ENCODE measurements around the gene PAK6.

Gene PAK6

DNA sequence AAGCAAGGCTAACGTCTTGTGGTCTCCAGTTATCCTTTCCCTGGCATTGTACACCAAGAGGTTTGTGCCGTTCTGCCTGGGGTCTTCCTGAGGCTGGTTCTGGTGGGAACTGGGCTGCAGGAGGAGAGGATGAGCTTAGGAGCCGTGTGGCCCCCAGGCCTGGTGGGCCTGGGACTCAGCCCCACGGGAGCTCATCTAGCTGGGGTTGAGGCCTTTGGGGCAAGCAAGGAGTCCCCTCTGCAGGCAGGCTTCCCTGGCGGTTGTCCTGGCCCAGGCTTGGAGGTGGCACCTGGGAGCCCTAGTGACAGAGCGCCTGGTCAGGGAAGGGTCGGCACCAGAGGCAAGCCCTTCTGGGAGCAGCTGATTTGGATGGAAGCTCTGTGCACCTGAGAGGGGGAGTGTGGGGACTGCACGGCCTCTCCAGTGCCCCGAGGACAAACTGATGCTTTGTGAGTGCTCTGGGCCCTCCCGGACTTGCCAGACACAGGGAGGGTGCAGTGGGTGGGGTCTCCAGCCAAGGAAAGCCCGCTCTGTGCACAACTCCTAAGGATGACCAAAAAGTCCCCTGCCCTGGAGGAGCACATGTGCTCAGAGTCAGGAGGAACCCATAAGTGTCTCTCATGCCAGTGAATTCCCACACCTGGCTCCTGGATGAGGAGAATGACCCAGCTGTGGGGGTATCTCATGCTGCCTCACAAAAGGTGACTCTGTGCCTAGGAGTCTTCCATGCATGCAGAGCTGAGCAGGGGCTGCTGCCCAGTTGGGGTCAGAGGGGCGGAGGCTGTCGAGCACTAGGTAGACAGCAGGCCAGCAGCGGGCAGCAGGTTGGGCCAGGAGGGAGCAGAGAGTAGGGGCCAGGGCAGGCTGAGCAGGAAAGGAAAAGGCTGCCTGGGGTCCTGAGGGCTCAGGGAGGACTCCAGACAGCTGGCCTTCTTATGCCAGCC, 2.7 kb downstream of the PAK6 start:
- no peak for DNase-seq

DNA sequence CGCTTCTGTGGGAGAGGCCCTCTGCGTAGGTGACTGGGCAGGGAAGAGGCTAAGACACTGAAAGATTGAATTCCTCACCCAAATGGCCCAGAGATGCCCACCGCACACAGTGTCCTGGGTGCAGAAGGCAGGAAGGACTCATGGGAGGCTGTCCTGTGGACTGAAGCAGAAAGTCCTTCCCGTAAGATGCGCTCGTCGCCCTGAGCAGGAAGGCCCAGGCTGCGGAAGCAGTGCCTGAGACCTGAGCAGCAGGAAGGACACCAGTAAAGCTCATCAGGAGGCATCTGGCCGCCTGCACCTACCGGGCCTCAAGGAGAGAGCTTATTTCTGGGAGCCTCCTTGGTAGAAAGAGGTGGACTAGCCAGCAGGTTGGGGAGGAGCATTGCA, 3.3 kb downstream of the PAK6 start:
- DNase-seq = no peak

DNA sequence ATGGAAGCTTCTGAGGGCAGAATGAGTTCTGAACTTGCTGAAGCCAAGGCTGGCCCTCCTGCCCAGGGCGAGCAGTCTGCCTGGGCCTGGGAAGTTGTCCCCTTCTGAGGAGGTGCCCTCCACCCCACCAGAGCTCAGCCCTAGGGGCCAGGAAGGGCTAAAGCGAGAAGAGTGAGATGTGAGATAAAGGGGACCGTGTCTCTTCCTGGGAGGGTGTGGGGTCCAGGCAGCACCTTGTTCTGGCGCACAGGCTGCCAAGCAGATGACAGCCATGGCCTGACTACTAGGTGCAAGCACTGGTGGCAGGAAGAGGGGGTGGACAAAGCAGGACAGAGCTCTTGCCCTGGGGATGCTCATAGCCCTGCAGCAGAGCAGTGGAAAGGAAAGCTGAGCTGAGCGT, 3.7 kb downstream of the PAK6 start:
- DNase-seq = no peak

DNA sequence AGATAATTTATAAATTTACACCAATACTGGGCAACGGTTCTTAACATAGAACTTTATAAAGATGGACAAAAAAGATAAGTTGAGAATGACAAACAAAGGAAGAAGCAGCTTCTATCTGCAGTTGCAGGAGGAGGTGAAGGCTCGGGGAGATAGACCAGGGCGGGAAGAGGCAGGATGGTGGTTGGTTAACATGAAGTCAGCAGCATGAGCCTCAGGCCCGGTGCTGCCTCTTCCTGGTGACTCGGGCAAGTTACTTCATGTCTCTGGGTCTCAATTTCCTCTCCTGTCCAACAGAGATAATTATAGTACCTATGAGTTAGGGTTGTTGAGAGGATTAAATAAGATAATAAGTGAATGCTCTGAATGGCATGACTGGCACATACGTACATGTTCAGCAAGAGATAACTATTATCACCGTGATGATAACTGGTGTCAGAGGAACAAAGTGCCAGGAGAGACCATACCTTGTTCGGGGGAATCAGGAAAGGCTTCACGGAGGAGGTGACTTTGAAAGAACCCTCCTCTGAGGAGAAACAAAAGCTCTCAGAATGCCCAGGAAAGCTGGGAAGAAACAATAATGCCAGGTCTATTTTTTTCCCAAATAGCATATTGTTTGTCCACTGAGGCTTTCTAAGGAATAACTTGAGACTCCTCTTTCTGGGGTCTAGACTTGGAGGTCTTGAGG, 4.4 kb downstream of the PAK6 start:
- DNase-seq = no peak

DNA sequence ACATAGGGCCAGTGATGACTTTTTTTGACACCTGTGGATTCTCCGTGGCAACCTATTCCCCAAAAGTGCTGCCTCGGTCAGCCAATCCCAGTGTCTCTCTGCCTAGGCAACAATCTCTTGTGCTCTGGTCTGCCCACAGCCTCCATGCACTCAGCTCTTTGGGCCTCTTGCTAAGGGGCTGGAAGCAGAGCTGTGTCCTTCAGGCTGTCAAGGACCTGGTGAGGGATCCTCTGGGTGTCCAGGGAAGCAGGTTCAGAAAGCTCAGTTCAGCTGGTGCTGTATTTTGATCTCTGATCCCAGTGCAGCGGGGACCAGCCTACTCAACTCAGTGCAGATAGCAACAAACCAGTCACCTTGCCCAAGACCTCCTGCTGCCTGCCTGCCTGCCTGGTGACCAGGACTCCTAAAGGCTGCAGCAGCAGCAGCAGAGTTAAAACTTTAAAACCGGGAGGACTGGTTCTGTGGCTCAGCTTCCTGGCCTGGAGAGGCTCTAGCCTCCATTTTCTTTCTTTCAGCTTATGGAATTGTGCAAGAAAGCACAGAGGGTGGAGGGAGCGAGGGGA, 6.2 kb downstream of the PAK6 start:
- no peak for DNase-seq

DNA sequence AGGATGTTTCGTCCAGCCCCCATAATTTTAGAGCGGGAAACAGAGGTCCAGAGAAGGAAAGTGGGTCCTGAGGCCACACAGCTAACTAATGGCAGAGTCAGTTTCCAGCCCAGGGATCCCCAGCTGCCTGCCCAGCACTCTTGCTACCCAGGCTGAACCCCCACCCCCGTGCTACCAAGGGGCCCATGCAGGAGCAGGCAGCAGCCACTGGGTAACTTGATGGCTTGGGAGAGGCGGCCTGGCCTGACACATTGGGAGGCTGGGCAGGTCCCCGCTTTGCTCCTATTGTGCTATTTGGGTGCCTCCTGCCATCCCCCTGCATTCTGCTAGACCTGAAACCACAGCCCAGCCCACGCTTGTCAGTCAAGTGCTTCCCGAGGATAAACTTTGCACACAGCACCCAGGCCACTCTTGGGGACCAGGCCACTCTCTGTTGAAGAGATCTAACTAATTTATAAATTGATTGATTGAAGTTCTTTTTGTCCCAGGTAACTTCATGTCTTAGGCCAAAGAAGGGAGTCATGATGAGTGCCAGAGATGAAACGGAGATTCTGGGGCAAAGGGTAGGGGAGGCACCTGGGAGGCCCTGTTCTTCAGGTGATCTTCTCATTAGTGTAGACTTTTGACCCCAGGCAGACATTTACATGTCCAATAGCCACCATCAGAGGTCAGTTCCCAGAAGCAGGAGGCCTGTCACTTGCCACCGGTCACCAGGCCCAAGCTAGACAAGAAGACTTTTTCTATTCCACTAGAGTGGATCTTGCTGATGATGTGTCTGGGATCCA, 7.0 kb downstream of the PAK6 start:
- DNase-seq = no peak

DNA sequence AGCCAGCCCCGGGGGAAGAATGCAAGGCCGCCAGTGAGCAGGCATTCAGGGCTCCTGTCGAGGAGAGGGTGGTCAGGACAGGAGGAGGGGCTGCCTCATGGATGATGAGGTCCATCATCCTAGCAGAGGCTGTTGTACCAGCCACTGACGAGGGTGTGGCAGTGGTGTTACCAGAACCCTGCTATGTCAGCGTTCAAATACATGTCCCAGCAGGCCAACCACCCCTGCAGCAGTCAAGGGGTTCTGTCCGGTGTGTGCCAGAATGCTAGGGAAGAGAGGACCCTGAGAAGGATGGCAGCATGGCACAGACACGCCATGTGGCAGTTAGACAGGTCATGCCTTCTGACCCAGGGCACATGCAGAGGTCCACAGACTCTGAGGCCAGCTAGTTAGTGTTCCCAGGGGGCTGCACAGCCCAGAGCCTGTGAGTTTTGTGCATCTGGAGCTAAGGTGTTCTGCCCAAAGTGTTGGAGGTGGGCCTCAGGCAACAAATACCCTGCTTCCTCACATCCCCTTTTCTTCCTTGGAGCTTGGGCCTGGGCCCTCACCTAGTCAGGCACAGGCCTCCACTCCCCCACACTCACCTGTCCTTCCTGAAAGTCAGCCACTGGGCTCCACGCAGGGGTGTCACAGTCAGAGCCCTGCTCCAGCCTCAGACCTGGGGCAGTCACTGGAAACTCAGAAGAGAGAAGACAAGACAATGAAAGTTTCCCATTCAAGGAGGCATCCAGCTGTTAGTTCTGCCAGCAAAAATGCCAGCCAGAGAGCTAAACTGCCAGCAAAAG, 7.8 kb downstream of the PAK6 start:
- no peak for DNase-seq

DNA sequence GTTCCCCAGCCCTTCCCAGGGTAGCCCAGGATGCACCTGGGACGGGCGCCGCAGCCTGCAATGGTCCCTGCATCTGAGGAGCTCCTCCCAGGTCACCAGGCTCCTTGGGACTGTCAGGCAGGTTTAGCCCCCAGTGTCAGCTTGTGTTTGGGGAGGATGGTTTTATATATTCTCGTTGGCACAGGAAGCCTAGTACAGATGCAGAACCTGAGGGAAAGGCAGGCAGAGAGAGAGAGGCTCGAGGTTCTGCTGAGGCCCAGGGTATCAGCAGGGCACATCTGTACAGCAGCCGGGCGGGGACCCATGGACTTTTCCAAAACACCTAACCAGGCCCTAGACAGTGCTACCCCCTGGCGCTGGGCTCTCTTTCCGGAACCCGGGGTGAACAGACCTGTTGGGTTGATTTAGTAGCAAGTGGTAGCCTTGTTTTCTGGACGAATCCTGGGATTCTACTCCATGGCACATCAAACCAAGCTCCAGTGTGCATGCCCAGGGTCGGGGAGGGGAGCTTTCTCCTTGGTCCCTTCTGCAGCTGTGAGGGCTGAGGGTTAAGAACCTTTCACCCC, 8.6 kb downstream of the PAK6 start:
- no peak for DNase-seq

DNA sequence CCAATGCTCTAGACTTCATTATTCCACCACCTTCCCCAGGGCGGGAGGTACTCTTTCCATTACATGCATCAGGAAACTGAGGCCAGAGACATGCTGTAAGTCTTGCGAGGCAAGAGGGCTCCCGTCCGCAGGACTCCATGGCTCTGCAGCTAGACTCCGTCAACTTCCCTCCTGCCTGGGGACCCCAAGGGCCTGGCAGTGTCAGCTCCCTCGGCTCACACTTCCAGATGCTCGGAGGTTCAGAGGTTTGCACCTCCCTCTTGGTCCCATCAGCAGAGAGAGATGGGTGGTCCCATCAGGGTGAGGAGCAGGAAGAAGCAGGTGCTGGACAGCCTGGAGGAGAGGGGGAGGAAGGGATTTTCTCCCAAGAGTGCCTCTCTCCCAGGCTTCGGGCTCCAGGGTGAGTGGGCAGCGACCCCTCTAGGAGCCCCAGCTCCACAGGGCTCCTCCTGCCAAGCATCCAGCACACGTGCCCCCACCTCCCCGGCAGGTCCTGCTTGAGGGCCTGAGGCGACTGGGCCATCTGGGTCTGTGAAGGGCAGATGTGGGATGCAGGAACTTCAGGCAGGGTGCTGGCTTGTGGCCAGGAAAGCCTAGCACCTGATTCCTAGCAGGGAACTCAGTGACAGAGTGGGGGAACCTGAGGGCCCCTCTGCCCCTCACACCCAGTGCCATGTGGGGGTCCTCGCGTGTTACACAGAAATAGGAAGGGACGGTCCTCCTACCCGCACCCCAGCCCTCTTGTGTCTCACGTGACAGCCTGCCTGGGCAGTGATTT, 9.3 kb downstream of the PAK6 start:
- no peak for DNase-seq

DNA sequence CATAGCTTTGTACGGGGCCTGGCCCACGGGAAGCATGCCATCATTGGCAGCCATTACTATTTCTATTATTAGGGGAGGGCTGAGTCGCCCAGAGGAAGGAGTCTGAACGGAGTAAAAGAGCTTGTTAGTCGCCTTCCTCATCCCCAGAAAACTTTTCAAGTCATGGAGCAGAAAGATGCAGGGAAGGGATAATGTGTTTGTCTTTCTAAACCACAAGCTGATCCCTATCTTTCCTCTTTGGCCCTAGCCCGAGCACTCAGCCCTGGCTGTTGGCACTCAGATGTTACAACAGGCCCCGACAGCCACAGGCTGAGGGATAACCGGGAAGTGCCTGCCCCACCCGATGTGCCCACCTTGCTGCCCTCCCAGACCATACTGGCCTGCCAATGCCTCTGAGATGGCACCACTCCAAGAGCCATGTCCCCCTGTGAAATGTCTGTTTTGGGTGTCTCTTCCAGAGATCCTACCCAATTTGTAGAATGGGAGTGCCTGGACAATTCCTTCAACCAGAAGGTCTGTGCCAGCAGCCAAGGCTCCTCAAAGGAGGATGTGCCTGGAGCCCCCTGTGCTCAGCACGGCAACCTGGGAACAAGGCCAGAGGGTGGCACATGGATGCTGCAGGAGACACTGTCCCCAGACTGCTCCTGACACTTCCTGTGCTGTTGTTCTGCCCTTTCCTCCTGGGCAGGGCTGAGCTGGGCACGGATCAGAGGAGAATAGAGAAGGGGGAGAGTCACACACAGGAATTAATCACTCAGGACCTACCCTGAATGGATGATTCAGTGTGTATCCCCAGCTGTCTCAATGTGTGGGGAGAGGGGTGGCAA, 10.8 kb downstream of the PAK6 start:
- no peak for DNase-seq

DNA sequence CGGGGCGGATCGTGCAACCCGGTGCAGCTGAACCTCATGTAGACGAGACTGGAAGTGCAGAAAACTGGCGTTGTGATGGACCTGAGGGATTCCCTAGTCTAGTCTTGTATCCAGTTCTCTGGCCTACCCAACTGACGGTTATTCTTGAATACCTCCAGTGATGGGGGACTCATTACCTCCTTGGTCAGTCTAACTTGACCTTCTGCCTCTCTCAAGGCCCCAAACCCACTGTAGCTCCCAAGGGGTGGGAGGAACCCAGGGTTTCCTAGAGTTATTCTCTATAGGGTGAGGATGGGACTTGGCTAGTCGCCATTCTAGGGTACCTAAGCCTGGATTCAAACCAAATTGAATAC, 11.4 kb downstream of the PAK6 start:
- DNase-seq = no peak

DNA sequence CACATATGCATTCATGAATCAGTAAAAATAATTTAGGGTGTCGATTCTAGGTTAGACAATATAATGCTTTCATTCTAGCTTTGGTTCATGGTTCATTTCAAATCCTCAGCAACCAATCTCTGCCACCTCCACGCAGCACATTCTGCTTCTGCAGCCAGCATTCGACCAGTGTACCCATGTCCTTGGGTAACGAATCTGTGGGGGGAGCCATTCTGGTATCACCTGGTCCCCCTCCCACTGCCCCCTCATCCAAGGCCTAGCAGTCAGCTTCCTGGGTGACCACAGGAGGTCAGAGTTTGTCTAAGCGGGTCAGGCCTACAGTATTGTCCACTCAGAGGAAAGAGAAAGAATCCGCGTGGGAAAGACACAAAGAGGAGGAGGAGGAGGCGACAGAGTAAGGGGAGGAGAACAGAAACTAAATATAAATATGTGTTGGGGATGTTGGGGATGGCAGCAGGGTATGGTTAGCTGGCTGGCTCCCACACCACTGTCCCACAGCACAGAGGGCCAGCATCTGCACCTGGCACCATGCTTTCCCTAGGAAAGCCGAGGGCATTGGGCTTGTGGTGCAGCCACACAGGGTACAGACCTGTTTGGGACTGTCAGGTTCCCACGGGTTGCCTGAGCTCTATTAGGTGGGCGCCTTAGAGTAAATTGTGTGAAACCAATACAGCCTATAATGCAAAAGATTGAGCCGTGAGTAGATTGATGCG, 12.1 kb downstream of the PAK6 start:
- no peak for DNase-seq

DNA sequence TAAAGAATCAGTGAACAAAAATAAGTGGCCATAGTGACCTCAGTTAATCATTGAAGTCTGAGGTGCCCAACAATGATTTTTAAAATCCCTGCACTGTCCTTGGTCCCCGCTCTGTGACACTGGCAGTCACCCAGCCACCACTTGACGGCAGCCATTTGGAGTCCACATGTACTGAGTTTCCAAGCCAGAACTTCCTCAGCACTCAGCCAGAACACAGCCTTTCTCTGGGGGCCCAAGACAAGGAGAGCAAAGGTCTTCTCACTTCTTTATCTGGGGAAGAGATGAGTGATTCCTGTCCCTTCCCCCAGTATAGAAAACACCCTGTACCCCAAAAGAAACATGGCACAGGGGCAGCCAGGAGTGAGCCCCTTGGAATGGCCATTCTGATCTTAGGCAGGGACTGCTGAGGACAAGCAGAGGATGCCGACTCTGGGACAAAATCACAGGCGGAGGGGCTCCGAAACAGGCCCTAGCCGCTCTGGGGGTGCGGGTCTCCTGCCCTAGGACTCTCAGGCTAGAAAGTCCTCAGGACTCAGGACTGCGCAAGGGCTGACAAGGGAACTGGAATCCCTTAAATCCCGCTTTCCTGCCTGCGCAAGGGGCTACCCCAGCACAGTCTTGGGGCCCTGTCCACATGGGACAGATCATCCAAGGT, 12.8 kb downstream of the PAK6 start:
- no peak for DNase-seq

DNA sequence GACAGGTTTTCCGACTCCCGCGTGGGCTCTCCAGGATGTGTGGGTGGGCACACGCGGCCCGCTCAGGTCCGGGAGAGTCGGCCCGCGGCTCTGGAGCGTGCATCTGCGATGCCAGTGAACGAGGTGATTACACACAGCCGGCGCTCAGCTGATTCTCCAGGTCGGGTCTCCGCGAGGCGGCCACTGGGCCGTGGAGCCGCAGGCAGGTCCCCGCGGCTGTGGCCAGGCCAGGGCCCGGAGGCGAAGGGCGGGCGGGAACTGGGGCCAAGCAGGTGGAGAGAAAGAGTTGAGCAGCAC, 13.2 kb downstream of the PAK6 start:
- DNase-seq = no peak

DNA sequence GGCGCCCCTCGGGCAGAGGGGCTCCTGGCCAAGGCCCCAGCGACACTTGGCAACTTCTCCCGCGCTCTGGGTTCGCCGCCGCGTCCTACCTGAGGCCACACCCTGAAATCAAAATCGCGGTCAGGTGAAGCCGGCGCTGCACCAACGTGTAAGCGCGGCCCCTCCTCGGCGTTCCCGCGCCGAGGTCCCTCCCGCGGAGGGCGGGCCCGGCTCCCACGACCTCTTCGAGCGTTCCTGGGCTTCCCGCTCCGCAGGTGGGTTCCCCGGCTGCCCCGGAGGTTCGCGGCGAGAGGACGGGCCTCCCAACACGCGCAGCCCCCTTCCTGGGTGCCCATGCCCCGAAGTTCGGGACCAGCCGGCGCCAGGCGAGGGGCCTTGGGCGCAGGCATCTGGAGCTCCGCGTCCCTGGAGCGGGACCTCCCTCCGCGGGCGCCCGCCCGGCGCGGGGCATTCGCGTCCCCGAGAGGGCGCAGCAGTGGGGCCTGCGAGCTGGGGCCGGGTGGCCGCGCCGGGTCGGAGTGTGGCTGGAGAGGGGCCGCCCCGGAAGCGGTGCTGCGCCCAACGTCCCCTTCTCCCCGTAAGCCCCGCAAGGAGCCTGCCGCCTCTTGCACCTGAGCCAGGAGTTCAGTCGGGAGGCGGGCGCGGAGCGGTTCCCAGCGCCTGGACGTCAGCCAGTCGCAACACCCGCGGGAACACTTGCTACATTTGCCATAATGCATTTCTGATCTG, 13.7 kb downstream of the PAK6 start:
- no peak for DNase-seq

DNA sequence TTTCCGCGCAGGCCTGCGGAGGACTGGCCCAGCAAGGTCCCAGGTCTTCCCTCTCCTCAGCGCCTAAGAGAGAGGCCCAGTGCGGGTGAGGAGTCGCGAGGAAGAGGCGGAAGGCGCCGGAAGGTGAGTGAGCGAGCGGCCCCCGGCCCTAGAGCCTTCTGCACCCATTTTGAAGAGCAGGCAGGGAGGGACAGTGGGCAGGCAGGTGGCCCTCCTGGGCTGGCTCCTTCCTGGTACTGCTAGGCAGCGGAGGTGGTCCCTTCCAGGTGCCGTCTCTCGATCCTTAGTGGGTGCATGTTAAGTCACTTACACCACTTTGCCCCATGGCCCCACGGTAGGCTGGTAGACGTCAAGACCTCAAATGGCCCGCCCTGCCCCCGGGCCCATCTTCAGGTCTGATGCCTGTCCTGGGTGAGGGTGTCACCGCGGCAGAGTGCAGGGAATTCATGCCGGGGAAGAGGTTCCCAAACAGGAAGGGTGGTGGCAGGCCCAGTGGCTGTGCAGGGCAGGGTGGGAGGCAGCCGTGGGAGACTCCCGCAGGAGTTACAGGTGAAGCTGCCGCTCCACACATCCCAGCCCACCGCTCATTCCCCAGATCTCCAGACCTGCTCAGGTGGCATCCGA, 14.4 kb downstream of the PAK6 start:
- no peak for DNase-seq

DNA sequence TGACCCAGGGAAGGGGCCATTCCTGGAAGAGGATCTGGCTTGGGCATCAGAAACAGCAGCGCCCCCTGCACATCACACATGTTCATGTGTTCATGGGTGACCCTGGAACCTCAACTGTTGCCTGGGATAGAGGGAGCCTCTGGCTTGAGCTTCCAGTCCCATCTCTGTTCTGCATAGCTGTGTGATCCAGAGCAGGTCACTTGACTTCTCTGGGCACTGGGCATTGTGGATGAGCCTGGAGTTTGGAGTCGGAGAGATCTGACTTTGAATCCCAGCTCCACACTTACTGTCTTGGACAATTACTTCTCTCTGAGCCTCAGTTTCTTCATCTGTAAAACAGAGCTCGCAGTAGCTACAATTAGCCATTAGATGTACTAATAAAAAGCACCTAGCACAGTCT, 15.6 kb downstream of the PAK6 start:
- DNase-seq = no peak

DNA sequence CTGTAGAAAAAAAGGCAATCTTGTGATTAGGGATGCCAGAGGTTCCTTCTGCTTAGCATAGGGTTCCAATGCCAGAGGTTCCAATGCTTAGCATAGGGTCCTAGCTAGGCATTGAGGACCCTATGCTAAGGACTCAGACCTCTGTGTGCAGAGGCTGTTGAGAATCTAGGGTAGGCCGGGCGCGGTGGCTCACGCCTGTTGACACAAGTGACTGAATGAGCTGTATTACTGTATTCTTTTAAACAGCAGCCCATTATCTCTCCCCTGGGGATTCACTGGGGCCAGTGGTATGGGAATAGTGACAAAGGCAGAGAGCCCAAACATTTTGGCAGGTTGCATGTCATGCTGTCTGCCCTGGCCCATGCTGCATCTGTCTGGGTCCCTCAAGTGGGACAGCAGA, 16.2 kb downstream of the PAK6 start:
- DNase-seq = no peak

All from activated CD4-positive, alpha-beta T cell treated with anti-CD3 and anti-CD28 coated beads, Interleukin-2, amount 50 U/mL, for 1 hour (primary cell).